GM20000 (cell line): ENCODE data around the gene EBF3.

Source experiments
- DNase-seq: peaks from one replicate; pipeline ENCODE4 v3.0.0; 2012; ENCODE audit warnings: low spot score
- CTCF ChIP-seq: IDR thresholded peaks from 2 replicates; pipeline ENCODE4 v1.5.1; 2012; ENCODE audit warnings: mild to moderate bottlenecking, control low read depth; ENCODE audit errors: extremely low read depth, missing control alignments

EBF3 gene

GRCh38 chr10:129941199-129942018 lies 22.7 kb downstream of the EBF3 start:
- no peak for TF ChIP-seq CTCF
- no peak for DNase-seq

- no peak for TF ChIP-seq CTCF
- DNase-seq = no peak
Observed at GRCh38 chr10:129940617-129941198, 23.4 kb downstream of the EBF3 start.

- no peak for TF ChIP-seq CTCF
- DNase-seq = no peak
Observed at GRCh38 chr10:129939416-129940275, 24.4 kb downstream of the EBF3 start.

DNA sequence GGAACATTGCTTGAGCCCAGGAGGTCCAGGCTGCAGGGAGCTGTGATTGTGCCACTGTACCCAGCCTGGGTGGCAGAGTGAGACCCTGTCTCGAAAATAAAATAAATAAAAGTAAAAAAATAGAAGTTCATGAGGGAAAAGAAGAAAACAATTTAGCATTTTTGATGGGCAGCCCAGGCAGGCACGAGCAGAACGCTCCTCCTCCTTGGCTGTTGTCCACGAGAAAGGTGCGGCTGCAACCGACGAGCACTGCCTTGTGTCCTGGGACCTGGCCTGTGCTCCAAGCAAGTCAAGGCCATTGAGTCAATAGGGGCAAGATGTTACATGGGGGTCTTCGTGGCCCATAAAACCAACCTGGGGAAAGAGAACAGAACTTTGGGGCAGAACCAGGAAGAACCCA lies 25.6 kb downstream of the EBF3 start:
- TF ChIP-seq CTCF = no peak
- no peak for DNase-seq

DNA sequence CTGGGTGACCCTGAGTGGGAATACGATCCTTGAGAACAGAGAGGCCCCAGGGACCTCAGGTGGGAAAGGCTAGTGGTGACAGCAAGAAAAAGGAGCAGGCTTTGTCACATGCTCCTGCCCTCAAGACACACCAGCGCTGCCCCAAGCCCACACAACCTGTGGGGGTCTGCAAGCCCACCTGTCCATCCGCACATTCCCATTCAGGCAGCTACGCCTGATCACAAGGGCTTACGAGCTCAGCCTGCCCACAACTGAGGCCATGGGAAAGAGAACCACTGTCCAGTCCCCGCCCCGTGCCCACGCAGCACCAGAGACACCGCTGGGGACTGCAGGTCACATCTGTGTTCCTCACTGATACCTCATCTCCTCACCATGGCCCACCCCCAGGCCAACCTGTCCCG lies 26.7 kb downstream of the EBF3 start:
- TF ChIP-seq CTCF = no peak

GRCh38 chr10:129936923-129937300 lies 27.2 kb downstream of the EBF3 start:
- TF ChIP-seq CTCF = no peak
- no peak for DNase-seq

More for the DNA sequence above, 26.7 kb downstream of the EBF3 start:
- DNase-seq = no peak
